Bronchial epithelial cell (primary cell): ENCODE results near the gene TRIM31. TPM values are rescaled to one million over a fixed set of nuclear protein-coding genes. Genes with fewer than 3 reads are reported as not detected.

Source experiments
- DNase-seq: peaks from one replicate; pipeline ENCODE4 v3.0.0-alpha.2; 2010; ENCODE audit warnings: low read depth
- FAIRE-seq: peaks from 2 replicates; lab custom pipeline; 2011; peaks lifted over from hg19 to GRCh38; lab: Jason Lieb, UNC
- H3K27me3 ChIP-seq: 2 replicates; pipeline ENCODE4 v1.5.1; 2011; ENCODE audit warnings: low read length; ENCODE audit not compliant: control insufficient read depth, insufficient read depth
- H3K36me3 ChIP-seq: 2 replicates; pipeline ENCODE4 v1.5.1; 2011; ENCODE audit warnings: low read length; ENCODE audit not compliant: control insufficient read depth, insufficient read depth
- H3K4me3 ChIP-seq: 2 replicates; pipeline ENCODE4 v1.5.1; 2011; ENCODE audit warnings: mild to moderate bottlenecking, low read depth, low read length, control low read depth
- total RNA-seq: library from RNA; depleted of rRNA; stranded (reverse); fragments of >200 nt; gene quantifications from 2 replicates; pipeline ENCODE4 v1.2.1, GENCODE V29; 2014
- TF ChIP-seq, protein P1 (sequence below): IDR thresholded peaks from 2 replicates; pipeline ENCODE4 v1.5.1; 2011; ENCODE audit warnings: mild to moderate bottlenecking, moderate library complexity, low read length, control low read depth, inconsistent platforms; ENCODE audit not compliant: insufficient read depth, severe bottlenecking

TRIM31 gene
- total RNA-seq, 1 donor from 2014 or later, result not detected

- Histone ChIP-seq H3K36me3 (peaks cover 3% of the 10 kb centered on the region), H3K4me3 (no peak overlapping the region), H3K27me3 (no peaks in the 10 kb centered on the region)
- DNase-seq, result no peak
- TF ChIP-seq, protein P1, sequence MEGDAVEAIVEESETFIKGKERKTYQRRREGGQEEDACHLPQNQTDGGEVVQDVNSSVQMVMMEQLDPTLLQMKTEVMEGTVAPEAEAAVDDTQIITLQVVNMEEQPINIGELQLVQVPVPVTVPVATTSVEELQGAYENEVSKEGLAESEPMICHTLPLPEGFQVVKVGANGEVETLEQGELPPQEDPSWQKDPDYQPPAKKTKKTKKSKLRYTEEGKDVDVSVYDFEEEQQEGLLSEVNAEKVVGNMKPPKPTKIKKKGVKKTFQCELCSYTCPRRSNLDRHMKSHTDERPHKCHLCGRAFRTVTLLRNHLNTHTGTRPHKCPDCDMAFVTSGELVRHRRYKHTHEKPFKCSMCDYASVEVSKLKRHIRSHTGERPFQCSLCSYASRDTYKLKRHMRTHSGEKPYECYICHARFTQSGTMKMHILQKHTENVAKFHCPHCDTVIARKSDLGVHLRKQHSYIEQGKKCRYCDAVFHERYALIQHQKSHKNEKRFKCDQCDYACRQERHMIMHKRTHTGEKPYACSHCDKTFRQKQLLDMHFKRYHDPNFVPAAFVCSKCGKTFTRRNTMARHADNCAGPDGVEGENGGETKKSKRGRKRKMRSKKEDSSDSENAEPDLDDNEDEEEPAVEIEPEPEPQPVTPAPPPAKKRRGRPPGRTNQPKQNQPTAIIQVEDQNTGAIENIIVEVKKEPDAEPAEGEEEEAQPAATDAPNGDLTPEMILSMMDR, result no peak
- no peak for FAIRE-seq
Measured at GRCh38 chr6:30055513-30055912, 57.4 kb downstream of the TRIM31 start.

- no peaks in the 10 kb centered on the region for H3K27me3 ChIP-seq
- H3K4me3 ChIP-seq, result no peak overlapping the region
- TF ChIP-seq, protein P1, result no peak
- FAIRE-seq (no peak), DNase-seq (no peak)
- H3K36me3 ChIP-seq, result peaks cover 3% of the 10 kb centered on the region
Measured at GRCh38 chr6:30053682-30054081, 59.2 kb downstream of the TRIM31 start.

Other genes with a start within 250 kb of the TRIM31 start
- 268 and 707 TPM in 2 replicates for gene HLA-A, start 170.6 kb downstream of the TRIM31 start, total RNA-seq
- gene POLR1H, start 51.8 kb downstream of the TRIM31 start, total RNA-seq, result 49.0 and 62.1 TPM in 2 replicates
- gene PPP1R11, start 45.9 kb downstream of the TRIM31 start, total RNA-seq, result 19.0 and 23.4 TPM in 2 replicates
- gene RNF39, start 37.3 kb downstream of the TRIM31 start, total RNA-seq, result 1.6 and 1.7 TPM in 2 replicates
- not detected in 2 replicates for gene TRIM40, start 23.1 kb upstream of the TRIM31 start, total RNA-seq
- not detected in 2 replicates for gene TRIM10, start 48.1 kb upstream of the TRIM31 start, total RNA-seq
- gene TRIM15, start 50.5 kb upstream of the TRIM31 start, total RNA-seq, result not detected in 2 replicates
- 24.7 and 50.2 TPM in 2 replicates for gene TRIM26, start 100.3 kb upstream of the TRIM31 start, total RNA-seq
- 8.4 and 11.1 TPM in 2 replicates for gene TRIM39, start 213.8 kb upstream of the TRIM31 start, total RNA-seq
- gene RPP21, start 232.1 kb upstream of the TRIM31 start, total RNA-seq, result 29.0 and 45.2 TPM in 2 replicates